ENCODE results near the gene ACACB. TPM values are rescaled to one million over a fixed set of nuclear protein-coding genes. Genes with fewer than 3 reads are reported as not detected.

ACACB gene
- total and polyA plus RNA-seq, 2 donors (not counting 3 experiments of a cell fraction or from before 2014, with no cell fraction given): 1.3 to 5.7 TPM

- no peaks in the 10 kb centered on the region for H4K20me1 ChIP-seq (replicated peaks; ENCODE audit: control insufficient read depth, extremely low read depth, insufficient read depth, low read length)
- H3K9ac ChIP-seq (replicated peaks; ENCODE audit: extremely low read depth, insufficient read depth, low read length): no peak overlapping the region
- ChIA-PET POLR2A (no interaction called here), CTCF (no interaction called here)
- no peaks in the 10 kb centered on the region for H3K4me1 ChIP-seq (ENCODE audit: control insufficient read depth, extremely low read depth, insufficient read depth, low read length)
- H3K9me3 ChIP-seq (replicated peaks; ENCODE audit: control insufficient read depth, insufficient read depth, low read length): no peaks in the 10 kb centered on the region
- no peaks in the 10 kb centered on the region for H3K27me3 ChIP-seq (ENCODE audit: control insufficient read depth in 2 of 2, insufficient read depth in 2 of 2, low read length in 2 of 2)
- H2AFZ ChIP-seq (ENCODE audit: low read depth, low read length): no peak overlapping the region
- intact Hi-C loops (cut with micrococcal nuclease) (no loop called here), dilution Hi-C loops (cut with MboI; ENCODE audit: extremely low pct_ligation_motif_present, low sequenced_read_pairs) (no loop called here)
- H3K27ac ChIP-seq (ENCODE audit: insufficient read depth, low read depth, low read length): no peak overlapping the region
- FAIRE-seq (no peak), DNase-seq (ENCODE audit: low read depth, low spot score) (no peak)
- TF ChIP-seq, protein P1, sequence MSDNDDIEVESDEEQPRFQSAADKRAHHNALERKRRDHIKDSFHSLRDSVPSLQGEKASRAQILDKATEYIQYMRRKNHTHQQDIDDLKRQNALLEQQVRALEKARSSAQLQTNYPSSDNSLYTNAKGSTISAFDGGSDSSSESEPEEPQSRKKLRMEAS (IDR thresholded peaks at IDR 0.05; ENCODE audit: insufficient read depth, insufficient read length): no peak
- TF ChIP-seq JUN (IDR thresholded peaks at IDR 0.05; ENCODE audit: borderline replicate concordance, insufficient read depth, insufficient read length, low read depth) (no peak), MYC (IDR thresholded peaks at IDR 0.05; ENCODE audit: low read depth, low read length) (no peak), EZH2 (IDR thresholded peaks at IDR 0.05; ENCODE audit: borderline replicate concordance, low read depth, low read length, severe bottlenecking) (no peak), POLR2AphosphoS5 (IDR thresholded peaks at IDR 0.05; ENCODE audit: insufficient read depth, low read depth, low read length) (no peak), POLR2A (IDR thresholded peaks at IDR 0.05; ENCODE audit: low read depth, low read length) (no peak), GATA2 (IDR thresholded peaks at IDR 0.05; ENCODE audit: insufficient read depth, insufficient read length, low read depth, low read length) (no peak), FOS (IDR thresholded peaks at IDR 0.05; ENCODE audit: borderline replicate concordance, insufficient read depth, low read length) (no peak)
- TF ChIP-seq, protein P2, sequence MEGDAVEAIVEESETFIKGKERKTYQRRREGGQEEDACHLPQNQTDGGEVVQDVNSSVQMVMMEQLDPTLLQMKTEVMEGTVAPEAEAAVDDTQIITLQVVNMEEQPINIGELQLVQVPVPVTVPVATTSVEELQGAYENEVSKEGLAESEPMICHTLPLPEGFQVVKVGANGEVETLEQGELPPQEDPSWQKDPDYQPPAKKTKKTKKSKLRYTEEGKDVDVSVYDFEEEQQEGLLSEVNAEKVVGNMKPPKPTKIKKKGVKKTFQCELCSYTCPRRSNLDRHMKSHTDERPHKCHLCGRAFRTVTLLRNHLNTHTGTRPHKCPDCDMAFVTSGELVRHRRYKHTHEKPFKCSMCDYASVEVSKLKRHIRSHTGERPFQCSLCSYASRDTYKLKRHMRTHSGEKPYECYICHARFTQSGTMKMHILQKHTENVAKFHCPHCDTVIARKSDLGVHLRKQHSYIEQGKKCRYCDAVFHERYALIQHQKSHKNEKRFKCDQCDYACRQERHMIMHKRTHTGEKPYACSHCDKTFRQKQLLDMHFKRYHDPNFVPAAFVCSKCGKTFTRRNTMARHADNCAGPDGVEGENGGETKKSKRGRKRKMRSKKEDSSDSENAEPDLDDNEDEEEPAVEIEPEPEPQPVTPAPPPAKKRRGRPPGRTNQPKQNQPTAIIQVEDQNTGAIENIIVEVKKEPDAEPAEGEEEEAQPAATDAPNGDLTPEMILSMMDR (IDR thresholded peaks at IDR 0.05; ENCODE audit: extremely low read depth in 1 of 2, insufficient read depth in 1 of 2, low read depth in 1 of 2, low read length in 2 of 2): no peak
- no peaks in the 10 kb centered on the region for H3K9me1 ChIP-seq (replicated peaks; ENCODE audit: control insufficient read depth, extremely low read depth, insufficient read depth, low read length)
- no peak overlapping the region for H3K4me2 ChIP-seq (ENCODE audit: insufficient read depth, low read length)
- H3K79me2 ChIP-seq (ENCODE audit: control insufficient read depth, insufficient read depth, low read length): no peaks in the 10 kb centered on the region
- no peaks in the 10 kb centered on the region for H3K36me3 ChIP-seq (ENCODE audit: control insufficient read depth in 2 of 2, extremely low read depth in 1 of 2, insufficient read depth in 2 of 2, low read length in 2 of 2)
- BruUV-seq (replicated peaks): no TSS peak
- no peak overlapping the region for H3K4me3 ChIP-seq (replicated peaks in 1 of 3; ENCODE audit: insufficient read depth in 1 of 3, low read depth in 1 of 3, low read length in 3 of 3)
Observed at GRCh38 chr12:109281452-109281851, 165.1 kb downstream of the ACACB start.

Data from endothelial cell of umbilical vein (primary cell).